Endothelial cell of hepatic sinusoid (primary cell): Measurements from ENCODE around the gene LRIT2.

Experiments
- in situ Hi-C: cut with HindIII; loops from 2 replicates; pipeline ENCODE4 v1.10.0; 2017; ENCODE audit warnings: low sequenced_read_pairs

Gene LRIT2

GRCh38 chr10:84225427-84226173 is at the start of gene LRIT2:
Gene LRIT2, minus strand, starts transcription at chr10:84225544. Its CDS starts 24 bp downstream, at chr10:84225520.
- in situ Hi-C loops: no loop called here

DNA sequence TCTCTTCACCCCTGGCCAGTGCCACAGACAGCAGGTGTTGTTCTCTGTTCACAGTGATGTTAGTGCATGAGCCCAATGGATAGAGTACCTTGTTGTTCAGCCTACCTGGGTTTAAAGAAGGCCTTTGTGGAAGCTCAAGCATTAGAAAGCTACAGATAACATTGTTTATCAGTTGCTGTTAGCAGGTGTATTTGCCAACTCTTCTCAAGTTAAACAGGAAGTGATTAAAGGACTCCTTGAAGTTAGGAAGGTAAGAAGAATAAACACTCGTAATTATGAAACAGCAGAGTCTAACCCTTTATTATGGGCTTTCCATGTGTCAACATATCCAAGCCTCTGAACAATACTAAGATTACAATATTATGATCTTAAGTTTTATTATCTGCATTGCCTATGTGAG is 45.4 kb upstream of the LRIT2 start:
- in situ Hi-C loops: no loop called here

DNA sequence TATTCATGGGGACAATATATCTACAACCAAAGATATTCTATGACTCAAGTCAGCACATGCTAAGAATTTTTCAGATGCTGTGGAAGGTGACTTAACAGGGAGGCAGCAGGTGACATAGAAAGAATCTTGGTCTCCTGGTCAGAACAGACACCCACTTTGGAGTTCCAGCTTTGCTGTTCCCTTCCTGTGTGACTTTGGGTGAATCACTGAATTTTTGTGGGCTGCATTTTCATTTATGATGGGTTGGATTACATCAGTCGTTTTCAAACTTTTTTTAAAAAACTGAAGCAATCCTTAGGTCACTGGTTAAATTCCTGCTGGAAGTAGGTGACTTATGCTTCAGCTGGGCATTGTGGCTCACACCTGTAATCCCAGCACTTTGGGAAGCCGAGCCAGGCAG is 44.4 kb upstream of the LRIT2 start:
- in situ Hi-C loops: loop anchor here (5.0 kb wide), 1 partner anchor 58 kb away; the partner anchor contains the start of gene CCSER2

- in situ Hi-C loops: loop anchor here (5.0 kb wide), 1 partner anchor 58 kb away; the partner anchor contains the start of gene CCSER2
Measured at GRCh38 chr10:84269162-84269561, 43.8 kb upstream of the LRIT2 start.

DNA sequence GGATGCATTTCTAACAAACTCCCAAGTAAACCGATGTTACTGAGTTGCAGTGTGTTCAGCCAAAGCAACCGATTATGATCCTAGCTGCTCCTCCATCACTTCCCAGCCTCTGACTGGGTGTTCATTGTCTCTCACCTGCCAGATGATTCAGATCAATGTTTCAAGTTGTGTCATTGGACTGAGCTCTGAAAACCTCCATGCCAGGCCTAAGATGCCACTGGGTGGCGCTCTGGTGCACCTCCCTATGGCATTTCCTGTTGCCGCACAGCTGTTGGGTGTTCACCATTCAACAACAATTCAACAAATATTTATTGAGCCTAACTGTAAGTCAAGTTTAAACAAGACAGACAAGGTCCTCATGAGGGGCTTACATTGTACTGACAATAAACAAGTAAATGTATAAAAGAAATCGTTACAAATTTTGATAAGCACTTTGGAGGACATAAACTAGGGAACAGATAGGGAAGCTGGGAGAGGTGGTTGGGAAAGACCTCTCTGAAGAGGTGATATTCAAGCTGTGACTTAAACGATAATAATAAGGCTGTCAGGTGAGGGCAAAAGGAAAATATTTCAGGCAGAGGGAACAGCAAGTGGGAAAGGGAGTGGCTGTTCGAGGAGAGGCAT is 42.3 kb upstream of the LRIT2 start:
- in situ Hi-C loops: loop anchor here (5.0 kb wide), 1 partner anchor 60 kb away; the partner anchor contains the start of gene CCSER2

- in situ Hi-C loops: loop anchor here (5.0 kb wide), 1 partner anchor 62 kb away; the partner anchor contains the start of gene CCSER2
Measured at GRCh38 chr10:84265418-84265817, 40.1 kb upstream of the LRIT2 start.

DNA sequence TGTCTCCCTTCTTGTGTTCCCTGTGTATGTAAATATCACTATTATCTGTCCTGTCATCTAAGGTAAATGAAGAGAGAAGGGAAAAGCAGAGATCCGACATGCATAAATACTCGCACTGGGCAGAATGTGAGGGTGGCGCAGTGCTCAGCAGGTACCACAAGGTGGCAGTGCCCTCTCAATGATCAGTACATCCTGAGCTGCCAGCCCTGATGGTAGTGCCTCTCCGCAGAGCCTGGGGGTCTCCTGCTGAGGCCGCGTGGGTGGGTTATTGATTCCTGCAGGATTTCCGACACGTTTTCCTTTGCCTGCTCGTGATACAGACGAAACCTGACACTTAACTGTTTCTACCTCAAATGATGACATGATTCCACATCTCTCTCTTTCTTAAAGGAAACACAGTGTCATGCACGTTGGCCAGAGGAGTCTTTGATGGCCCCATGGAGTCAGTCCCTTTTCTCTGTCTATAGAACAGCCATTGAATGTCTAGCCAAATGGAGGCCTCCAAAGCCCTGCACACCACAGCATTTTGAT is 39.3 kb upstream of the LRIT2 start:
- in situ Hi-C loops: loop anchor here (5.0 kb wide), 1 partner anchor 63 kb away; the partner anchor contains the start of gene CCSER2

DNA sequence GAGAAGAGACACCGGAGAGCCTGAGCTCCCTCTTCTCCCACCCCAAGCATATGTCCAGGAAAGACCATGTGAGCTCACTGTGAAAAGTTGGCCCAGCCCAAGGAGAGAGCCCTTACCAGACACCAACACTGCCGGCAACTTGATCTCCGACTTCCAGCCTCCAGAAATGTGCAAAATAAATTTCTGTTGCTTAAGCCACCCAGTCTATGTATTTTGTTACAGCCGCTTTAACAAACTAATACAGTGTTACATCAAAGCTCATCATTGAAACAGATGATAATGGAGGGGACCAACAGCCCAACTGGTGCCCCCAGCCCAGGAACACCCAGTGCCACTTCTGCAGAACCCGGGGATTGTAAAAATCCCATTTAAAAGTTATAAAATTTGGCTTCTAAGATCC is 38.4 kb upstream of the LRIT2 start:
- in situ Hi-C loops: no loop called here

DNA sequence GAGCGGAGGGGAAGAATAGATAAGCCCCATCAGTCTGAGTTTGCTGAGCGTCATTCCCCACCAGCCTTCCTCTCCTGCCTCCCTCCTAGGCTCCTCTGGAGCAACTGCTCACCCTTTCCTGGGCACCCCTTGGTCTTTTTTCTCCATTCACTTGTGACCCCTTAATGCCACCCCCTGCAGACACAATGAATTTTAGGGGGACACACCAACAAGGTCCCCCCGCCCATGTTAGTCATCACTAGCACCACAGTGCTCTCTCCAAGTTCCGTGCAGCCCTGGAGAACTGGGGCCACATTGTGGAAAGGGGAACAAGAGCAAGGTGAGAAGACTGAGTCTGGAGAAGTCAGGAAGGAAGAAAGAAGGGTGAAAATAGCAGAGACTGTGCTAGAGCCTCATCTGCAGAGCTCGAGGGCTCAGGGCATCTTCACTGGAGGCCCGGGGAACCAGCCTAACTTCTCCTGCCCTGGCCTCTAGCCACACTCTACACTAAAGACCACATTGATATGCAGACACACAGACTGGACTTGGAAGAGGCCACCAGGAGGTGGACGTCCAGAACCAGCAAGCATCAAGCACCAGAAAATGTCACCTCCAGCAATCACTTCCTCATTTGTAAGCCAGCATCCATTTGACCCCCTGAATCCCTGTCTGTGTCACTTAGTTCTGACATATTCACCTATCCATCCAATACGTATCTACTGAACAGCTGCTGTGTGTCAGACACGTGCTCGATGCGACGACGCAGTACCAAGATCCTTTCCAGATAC is 37.0 kb upstream of the LRIT2 start:
- in situ Hi-C loops: no loop called here

DNA sequence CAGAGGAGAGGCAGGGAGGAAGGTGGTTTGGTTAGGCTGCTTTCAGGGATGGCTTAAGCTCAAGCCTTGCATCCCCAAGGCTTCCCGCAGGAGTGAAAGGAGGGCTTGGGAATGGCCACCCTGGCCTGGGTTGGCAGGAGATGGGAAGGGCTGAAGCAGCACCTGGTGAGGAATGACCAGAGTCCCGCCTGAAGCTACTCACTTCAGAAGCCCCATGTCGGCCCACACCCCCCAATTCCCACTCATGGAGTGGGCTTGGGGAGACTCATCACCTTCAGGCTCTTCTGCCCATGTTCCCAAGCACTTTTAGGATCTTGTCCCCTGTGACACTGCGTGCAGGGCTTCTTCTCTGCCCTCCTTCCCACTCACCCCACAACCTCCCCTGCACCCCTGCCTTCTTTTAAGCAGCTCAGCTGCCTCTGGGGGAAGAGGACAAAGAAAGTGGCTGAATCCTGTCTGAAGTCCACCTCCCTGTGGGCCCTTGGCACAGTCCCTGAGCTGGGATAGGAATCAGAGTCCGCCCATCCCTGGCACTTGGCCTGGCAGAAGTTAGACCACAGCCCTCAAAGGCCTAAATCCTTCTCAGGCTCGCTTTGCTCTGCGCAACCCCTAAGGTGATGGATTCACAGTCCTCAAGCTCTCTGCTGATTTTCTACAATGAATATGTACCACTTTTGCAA is 36.0 kb upstream of the LRIT2 start:
- in situ Hi-C loops: no loop called here

DNA sequence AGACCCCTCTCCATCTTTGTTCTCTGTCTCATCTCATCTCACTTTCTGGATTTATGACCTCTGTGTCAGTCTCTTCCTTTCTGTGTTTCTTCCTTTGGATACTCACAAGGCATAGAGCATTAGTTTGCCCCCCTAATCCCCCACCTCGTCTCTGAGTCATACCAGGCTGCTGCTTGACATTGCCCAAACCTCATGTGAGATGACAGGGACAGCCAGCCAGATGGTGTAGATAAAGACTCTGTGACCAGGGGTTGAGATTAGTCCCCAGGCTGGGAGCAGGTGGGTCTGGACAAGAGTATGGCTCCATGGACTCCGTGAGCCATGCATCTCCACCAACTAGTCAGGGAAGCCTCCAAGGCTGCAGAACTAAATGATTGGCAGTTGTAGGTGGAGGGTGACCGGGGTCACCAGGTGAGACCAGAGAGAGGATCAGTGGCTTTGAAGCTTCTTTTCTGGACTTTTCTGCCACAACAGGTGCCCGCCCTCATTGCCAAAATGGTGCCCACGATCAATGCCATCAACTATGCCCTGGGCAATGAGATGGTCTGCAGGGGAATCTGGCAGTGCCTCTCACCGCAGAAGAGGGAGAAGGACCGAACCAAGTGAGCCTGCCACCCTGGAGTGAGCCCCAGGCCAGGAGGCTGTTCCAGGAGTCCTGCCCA is 32.8 kb upstream of the LRIT2 start:
- in situ Hi-C loops: no loop called here

DNA sequence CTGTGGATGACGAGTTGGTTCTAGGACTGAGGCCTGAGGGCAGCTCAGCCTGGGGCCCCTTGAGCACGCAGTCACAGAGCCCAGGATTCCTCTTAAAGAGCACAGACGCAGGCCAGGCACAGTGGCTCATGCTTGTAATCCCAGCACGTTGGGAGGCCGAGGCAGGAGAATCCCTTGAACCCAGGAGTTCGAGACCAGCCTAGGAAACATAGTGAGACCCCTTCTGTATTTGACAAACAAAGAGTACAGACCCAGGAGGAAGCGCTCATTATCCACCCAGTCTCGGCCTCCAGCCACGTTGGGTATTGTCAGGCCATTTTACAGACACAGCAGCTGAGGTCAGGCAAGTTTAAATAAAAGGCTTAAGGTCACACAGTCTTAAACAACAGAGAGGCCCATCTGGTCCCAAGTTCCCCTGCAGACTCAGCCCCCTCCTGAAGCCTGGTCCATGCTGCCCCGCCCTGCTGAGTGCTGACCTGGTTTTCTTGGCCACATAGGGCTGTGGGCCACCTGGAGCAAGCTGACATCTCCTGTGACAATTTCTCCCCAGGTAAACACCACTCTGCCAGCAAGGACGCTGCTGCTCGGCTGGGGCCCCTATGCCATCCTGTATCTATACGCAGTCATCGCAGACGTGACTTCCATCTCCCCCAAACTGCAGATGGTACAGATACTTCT is 32.1 kb upstream of the LRIT2 start:
- in situ Hi-C loops: no loop called here

DNA sequence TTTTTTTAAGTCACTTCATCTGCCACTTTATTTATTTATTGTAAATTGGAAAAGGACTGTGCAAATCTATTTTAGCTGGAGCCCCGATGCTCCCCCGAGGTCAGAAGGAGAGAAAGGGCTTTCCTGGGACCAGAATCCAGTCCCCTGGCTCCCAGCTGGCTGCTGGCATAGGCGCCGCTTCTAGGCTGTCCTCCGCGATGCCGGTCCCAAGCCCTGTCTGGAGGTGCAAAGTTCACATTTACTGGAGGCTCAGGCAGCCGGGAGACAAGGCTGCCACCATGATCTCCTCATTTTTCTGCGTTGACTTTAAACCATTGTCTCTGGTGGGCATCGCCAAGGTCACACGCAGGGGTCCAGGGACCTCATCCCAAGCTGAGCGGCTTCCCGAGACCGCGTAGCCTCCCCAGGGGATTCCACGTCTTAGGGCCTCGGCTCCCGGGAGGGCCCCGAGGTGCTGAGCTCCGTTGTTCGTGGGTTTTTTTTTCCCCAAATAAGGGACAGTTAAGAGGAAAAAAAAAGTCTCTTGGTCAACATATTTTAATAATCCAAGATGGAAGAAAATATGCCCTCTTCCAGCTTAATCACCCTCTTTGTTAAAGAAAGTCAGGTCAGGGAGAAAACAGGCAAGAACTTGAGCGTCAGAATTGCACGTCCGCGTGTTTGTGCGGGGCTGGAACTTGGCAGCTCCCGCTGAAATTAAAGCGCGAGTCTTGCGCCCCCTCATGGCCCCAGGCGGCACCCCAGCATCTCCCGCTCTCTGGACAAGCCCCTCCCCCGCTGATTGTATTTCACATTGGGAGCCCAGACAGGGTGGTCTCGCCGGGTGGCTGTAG is 31.4 kb upstream of the LRIT2 start:
- in situ Hi-C loops: no loop called here

GRCh38 chr10:84254552-84255478 is 29.5 kb upstream of the LRIT2 start:
- in situ Hi-C loops: no loop called here

GRCh38 chr10:84248794-84249193 is 23.4 kb upstream of the LRIT2 start:
- in situ Hi-C loops: no loop called here

DNA sequence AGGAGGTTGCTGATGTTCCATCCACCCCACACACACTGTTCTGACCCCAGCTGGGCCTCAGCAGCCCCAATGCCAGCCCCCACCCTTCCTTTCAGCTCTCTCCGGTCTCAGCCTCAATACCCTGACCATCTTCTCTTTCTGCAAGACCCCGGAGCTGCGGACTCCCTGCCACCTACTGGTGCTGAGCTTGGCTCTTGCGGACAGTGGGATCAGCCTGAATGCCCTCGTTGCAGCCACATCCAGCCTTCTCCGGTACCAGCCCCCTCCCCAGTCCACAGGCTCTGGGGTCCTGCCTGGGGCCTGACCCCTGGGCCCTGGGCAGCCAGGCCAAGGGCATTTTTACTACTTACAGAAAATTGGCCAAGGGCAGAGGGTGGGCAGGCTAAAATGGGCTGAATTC is 22.2 kb upstream of the LRIT2 start:
- in situ Hi-C loops: no loop called here

GRCh38 chr10:84244651-84245270 is 19.4 kb upstream of the LRIT2 start, which contains the start of gene RGR:
Gene RGR, plus strand, starts transcription at chr10:84245053. Its CDS starts 38 bp downstream, at chr10:84245091.
- in situ Hi-C loops: no loop called here
